Panc1 (cell line): ENCODE results near the gene FHIT. TPM values are rescaled to one million over a fixed set of nuclear protein-coding genes. Genes with fewer than 3 reads are reported as not detected.

Experiments
- ATAC-seq: fragments of 200-7000 bp; cut with Tn5 transposase; 2 replicates; pipeline ENCODE4 v1.9.1; 2020; ENCODE audit warnings: mild to moderate bottlenecking, moderate library complexity
- BruUV-seq: library from RNA; stranded (reverse); fragments of 400-500 nt; replicated peaks from 2 replicates; lab custom pipeline; 2021; lab: Mats Ljungman, UMichigan
- CTCF ChIA-PET: fragments of 300-600 bp; sonication (Branson Sonifier 250); formaldehyde crosslinking; loops from one replicate; lab custom pipeline; 2022; ENCODE audit warnings: antibody characterized with exemption; lab: Charles Lee
- POLR2A ChIA-PET: fragments of 300-600 bp; sonication (Branson Sonifier 250); formaldehyde crosslinking; loops from one replicate; lab custom pipeline; 2022; ENCODE audit warnings: antibody characterized with exemption; lab: Charles Lee
- DNase-seq: peaks from one replicate; pipeline ENCODE4 v3.0.0-alpha.2; 2010; ENCODE audit warnings: low read depth, low spot score
- H3K27ac ChIP-seq: 2 replicates; pipeline ENCODE4 v1.5.1; 2011; ENCODE audit warnings: mild to moderate bottlenecking, low read length, inconsistent platforms
- H3K27me3 ChIP-seq: fragments of 200-500 bp; sonication (Bioruptor generic); 2 replicates; pipeline ENCODE4 v1.6.0; 2014; ENCODE audit warnings: low read length, inconsistent platforms; ENCODE audit not compliant: control insufficient read depth, insufficient read depth
- H3K36me3 ChIP-seq: fragments of 200-500 bp; sonication (Bioruptor generic); 2 replicates; pipeline ENCODE4 v1.5.1; 2014; ENCODE audit warnings: inconsistent platforms, mild to moderate bottlenecking, low read length, moderate library complexity; ENCODE audit not compliant: control insufficient read depth, insufficient read depth
- H3K4me1 ChIP-seq: 2 replicates; pipeline ENCODE4 v1.5.1; 2011; ENCODE audit warnings: inconsistent platforms, mild to moderate bottlenecking, low read length, moderate library complexity; ENCODE audit not compliant: control insufficient read depth, insufficient read depth
- H3K4me3 ChIP-seq, 2 experiments: 2 replicates each; pipeline ENCODE4 v1.5.1; 2011 to 2012; ENCODE audit warnings: low read depth in 2 of 2, low read length in 2 of 2, mild to moderate bottlenecking in 2 of 2, inconsistent platforms in 1 of 2, moderate library complexity in 1 of 2
- H3K9me3 ChIP-seq: fragments of 200-500 bp; sonication (Bioruptor generic); 2 replicates; pipeline ENCODE4 v1.5.1; 2014; ENCODE audit warnings: low read depth, mild to moderate bottlenecking, inconsistent platforms, low read length, moderate library complexity; ENCODE audit not compliant: control insufficient read depth, insufficient read depth
- POLR2AphosphoS5 ChIP-seq: IDR thresholded peaks from 2 replicates; pipeline ENCODE4 v1.6.1; 2012; ENCODE audit warnings: mild to moderate bottlenecking, low read depth, low read length, moderate library complexity
- SIN3A ChIP-seq: IDR thresholded peaks from 2 replicates; pipeline ENCODE4 v1.6.1; 2012; ENCODE audit warnings: low read depth, mild to moderate bottlenecking, low read length, moderate library complexity, borderline replicate concordance; ENCODE audit not compliant: insufficient read depth
- TCF7L2 ChIP-seq: IDR thresholded peaks from 2 replicates; pipeline ENCODE4 v1.6.1; 2011; ENCODE audit warnings: mild to moderate bottlenecking, low read depth, low read length, inconsistent platforms
- in situ Hi-C: cut with HindIII; loops from 2 replicates; pipeline ENCODE4 v1.10.0; 2016; ENCODE audit warnings: low sequenced_read_pairs, low pct_unique_long_range_greater_than_20kb
- intact Hi-C: fragments of 100-400 bp; cut with micrococcal nuclease; formaldehyde crosslinking; loops from one replicate; pipeline ENCODE4 v1.10.0; 2022; ENCODE audit not compliant: unreplicated experiment
- total RNA-seq: library from RNA; stranded (reverse); gene quantifications from one replicate; pipeline ENCODE4 v1.2.1, GENCODE V29; 2021; ENCODE audit not compliant: unreplicated experiment
- TF ChIP-seq, protein P1 (sequence below), 2 experiments: IDR thresholded peaks; 2 replicates each; pipeline ENCODE4 v1.6.1; 2011 to 2012; ENCODE audit warnings: low read depth in 2 of 2, control low read depth in 1 of 2, low read length in 1 of 2, mild to moderate bottlenecking in 1 of 2, moderate library complexity in 1 of 2; ENCODE audit not compliant: insufficient read depth in 1 of 2
- TF ChIP-seq, protein P2 (sequence below): fragments of 450-650 bp; IDR thresholded peaks from 2 replicates; pipeline ENCODE4 v1.5.1; 2017; ENCODE audit warnings: mild to moderate bottlenecking

FHIT gene
- total RNA-seq, 1 experiment from 2014 or later, result 2.2 TPM

DNA sequence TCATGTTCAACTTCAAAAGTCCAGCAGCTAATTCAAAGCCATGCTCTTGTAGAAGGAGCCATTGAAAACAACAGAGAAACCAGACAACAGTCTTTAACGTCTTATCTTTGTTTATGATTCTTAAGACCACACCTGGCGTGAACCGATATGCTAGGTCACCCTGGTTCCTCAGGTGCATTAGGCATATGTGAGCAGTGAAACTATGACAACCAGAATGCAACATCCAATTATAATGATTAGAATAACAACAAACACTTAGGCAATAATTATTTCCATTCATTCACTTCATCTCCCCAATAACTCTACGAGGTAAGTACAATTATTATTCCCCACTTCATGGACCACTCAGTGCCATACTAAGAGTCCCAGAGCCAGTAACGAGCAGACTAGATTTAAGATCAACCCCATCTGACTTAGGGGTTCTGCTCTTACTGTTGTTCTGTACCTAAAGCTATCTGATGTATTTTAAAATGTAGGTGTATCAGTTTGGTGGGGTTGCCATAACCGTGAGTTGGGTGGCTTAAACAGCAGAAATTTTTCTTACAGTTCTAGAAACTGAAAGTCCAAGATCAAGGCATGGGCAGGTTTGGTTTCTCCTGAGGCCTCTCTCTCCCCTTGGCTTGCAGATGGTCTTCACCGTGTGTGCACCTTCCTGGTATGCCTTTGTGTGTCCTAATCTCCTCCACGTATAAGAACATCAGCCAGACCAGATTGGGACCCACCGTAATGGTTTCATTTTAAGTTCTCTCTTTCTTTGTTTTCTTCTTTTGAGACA, 1203.6 kb downstream of the FHIT start:
- Histone ChIP-seq H3K36me3 (no peaks in the 10 kb centered on the region), H3K27ac (no peak overlapping the region), H3K4me3 (no peak overlapping the region), H3K4me1 (no peaks in the 10 kb centered on the region), H3K27me3 (no peaks in the 10 kb centered on the region), H3K9me3 (no peaks in the 10 kb centered on the region)
- ChIA-PET CTCF (no interaction called here), POLR2A (no interaction called here)
- intact Hi-C loops, result no loop called here
- ATAC-seq, result no peak
- TF ChIP-seq SIN3A (no peak), TCF7L2 (no peak), POLR2AphosphoS5 (no peak)
- TF ChIP-seq, protein P1, sequence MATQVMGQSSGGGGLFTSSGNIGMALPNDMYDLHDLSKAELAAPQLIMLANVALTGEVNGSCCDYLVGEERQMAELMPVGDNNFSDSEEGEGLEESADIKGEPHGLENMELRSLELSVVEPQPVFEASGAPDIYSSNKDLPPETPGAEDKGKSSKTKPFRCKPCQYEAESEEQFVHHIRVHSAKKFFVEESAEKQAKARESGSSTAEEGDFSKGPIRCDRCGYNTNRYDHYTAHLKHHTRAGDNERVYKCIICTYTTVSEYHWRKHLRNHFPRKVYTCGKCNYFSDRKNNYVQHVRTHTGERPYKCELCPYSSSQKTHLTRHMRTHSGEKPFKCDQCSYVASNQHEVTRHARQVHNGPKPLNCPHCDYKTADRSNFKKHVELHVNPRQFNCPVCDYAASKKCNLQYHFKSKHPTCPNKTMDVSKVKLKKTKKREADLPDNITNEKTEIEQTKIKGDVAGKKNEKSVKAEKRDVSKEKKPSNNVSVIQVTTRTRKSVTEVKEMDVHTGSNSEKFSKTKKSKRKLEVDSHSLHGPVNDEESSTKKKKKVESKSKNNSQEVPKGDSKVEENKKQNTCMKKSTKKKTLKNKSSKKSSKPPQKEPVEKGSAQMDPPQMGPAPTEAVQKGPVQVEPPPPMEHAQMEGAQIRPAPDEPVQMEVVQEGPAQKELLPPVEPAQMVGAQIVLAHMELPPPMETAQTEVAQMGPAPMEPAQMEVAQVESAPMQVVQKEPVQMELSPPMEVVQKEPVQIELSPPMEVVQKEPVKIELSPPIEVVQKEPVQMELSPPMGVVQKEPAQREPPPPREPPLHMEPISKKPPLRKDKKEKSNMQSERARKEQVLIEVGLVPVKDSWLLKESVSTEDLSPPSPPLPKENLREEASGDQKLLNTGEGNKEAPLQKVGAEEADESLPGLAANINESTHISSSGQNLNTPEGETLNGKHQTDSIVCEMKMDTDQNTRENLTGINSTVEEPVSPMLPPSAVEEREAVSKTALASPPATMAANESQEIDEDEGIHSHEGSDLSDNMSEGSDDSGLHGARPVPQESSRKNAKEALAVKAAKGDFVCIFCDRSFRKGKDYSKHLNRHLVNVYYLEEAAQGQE (IDR thresholded peaks at IDR 0.05; ENCODE audit: insufficient read depth in 1 of 2, low read depth in 2 of 2, low read length in 1 of 2), result no peak
- TF ChIP-seq, protein P2, sequence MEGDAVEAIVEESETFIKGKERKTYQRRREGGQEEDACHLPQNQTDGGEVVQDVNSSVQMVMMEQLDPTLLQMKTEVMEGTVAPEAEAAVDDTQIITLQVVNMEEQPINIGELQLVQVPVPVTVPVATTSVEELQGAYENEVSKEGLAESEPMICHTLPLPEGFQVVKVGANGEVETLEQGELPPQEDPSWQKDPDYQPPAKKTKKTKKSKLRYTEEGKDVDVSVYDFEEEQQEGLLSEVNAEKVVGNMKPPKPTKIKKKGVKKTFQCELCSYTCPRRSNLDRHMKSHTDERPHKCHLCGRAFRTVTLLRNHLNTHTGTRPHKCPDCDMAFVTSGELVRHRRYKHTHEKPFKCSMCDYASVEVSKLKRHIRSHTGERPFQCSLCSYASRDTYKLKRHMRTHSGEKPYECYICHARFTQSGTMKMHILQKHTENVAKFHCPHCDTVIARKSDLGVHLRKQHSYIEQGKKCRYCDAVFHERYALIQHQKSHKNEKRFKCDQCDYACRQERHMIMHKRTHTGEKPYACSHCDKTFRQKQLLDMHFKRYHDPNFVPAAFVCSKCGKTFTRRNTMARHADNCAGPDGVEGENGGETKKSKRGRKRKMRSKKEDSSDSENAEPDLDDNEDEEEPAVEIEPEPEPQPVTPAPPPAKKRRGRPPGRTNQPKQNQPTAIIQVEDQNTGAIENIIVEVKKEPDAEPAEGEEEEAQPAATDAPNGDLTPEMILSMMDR, result no peak
- DNase-seq, result no peak
- in situ Hi-C loops, result no loop called here
- BruUV-seq, result no TSS peak

DNA sequence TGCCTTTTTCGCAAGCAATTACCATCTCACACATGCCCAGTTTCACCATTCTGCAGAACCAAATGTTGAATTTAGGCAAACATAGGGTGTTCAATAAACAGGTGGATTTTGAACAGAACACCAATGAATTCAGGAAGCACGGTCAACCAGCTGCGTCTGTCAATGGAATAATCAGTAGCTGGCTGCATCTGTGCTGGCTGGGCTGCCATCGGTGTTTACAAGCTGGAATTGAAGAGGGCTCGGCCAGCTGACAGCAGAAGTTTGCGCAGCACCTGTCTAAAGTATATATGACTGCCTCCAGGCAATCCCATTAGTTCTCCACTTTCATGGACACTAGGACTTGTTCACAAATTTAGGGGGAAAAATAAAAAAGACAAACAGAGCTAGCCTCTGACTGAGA, 1205.0 kb downstream of the FHIT start:
- TF ChIP-seq, protein P1 (IDR thresholded peaks at IDR 0.05; ENCODE audit: insufficient read depth in 1 of 2, low read depth in 2 of 2, low read length in 1 of 2), result no peak
- TF ChIP-seq, protein P2, result no peak
- TF ChIP-seq SIN3A, result no peak
- no peak for TF ChIP-seq TCF7L2
- TF ChIP-seq POLR2AphosphoS5, result no peak
- no peak overlapping the region for H3K27ac ChIP-seq
- H3K4me3 ChIP-seq, result no peak overlapping the region
- no peaks in the 10 kb centered on the region for H3K27me3 ChIP-seq
- ChIA-PET POLR2A (no interaction called here), CTCF (no interaction called here)
- no peaks in the 10 kb centered on the region for H3K4me1 ChIP-seq
- no peak for DNase-seq
- no peaks in the 10 kb centered on the region for H3K36me3 ChIP-seq
- BruUV-seq, result no TSS peak
- no peak for ATAC-seq
- in situ Hi-C loops, result no loop called here
- intact Hi-C loops, result no loop called here
- H3K9me3 ChIP-seq, result no peaks in the 10 kb centered on the region
